Activated naive CD4-positive, alpha-beta T cell treated with anti-CD3 and anti-CD28 coated beads, Interleukin-2, amount 50 U/mL, for 24 hours (primary cell): ENCODE measurements around the gene FOXA3.

ENCODE experiments used
- H3K27ac Mint-ChIP-seq: one replicate; pipeline ENCODE4 v1.8.0; 2021; ENCODE audit warnings: mild to moderate bottlenecking, mixed read lengths
- H3K27me3 Mint-ChIP-seq: one replicate; pipeline ENCODE4 v1.8.0; 2021; ENCODE audit warnings: mixed read lengths
- H3K36me3 Mint-ChIP-seq: one replicate; pipeline ENCODE4 v1.8.0; 2021; ENCODE audit warnings: mixed read lengths
- H3K4me1 Mint-ChIP-seq: one replicate; pipeline ENCODE4 v1.8.0; 2021; ENCODE audit warnings: mixed read lengths
- H3K4me3 Mint-ChIP-seq: one replicate; pipeline ENCODE4 v1.8.0; 2021; ENCODE audit warnings: mild to moderate bottlenecking, mixed read lengths
- H3K9me3 Mint-ChIP-seq: one replicate; pipeline ENCODE4 v1.8.0; 2021; ENCODE audit warnings: mixed read lengths

The FOXA3 gene

DNA sequence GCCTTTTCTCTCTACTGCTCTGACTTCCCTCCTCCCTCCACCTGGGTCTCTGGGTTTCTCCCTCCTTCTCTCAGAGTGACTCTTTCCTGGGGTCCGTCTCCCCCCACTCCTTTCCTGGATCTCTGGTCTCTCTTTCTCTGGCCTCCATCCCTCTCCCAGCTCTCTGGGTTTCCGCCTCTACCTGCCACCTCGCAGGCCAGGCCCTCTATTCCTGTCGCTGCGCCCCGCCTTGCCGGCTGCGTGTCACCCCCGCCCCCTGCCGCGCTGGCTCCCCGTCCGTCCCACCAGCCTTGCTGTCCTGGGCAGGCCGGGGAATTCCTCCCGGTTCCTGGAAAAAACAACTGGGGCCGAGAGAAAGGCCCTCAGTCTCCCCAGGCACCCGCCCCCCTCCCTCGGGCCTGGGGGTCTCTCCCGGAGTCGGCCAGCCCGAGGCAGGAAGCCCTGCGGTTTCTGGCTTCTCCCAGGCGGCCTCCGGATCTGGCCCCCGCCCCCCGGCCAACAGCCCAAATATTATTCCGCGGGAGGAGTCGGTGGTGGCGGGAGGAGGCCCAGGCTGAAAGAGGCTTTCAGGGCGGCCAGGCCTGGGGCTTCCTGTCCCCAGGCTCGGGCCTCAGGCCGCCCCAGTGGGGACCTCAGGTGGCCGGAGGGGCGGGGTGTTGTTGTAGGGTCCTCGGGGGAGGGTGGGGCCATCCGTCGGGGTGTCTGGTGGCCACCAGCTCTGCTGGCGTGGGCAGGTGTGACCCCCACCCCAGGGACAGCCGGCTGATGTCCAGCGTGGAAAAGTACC, 12.5 kb downstream of the FOXA3 start:
- peak overlapping the region; percentile 0 for H3K27ac Mint-ChIP-seq
- H3K4me3 Mint-ChIP-seq, result peak overlapping the region; percentile 23
- H3K27me3 Mint-ChIP-seq, result peaks cover 6% of the 10 kb centered on the region
- H3K4me1 Mint-ChIP-seq, result peaks cover 13% of the 10 kb centered on the region
- H3K9me3 Mint-ChIP-seq, result no peaks in the 10 kb centered on the region
- H3K36me3 Mint-ChIP-seq, result no peaks in the 10 kb centered on the region

DNA sequence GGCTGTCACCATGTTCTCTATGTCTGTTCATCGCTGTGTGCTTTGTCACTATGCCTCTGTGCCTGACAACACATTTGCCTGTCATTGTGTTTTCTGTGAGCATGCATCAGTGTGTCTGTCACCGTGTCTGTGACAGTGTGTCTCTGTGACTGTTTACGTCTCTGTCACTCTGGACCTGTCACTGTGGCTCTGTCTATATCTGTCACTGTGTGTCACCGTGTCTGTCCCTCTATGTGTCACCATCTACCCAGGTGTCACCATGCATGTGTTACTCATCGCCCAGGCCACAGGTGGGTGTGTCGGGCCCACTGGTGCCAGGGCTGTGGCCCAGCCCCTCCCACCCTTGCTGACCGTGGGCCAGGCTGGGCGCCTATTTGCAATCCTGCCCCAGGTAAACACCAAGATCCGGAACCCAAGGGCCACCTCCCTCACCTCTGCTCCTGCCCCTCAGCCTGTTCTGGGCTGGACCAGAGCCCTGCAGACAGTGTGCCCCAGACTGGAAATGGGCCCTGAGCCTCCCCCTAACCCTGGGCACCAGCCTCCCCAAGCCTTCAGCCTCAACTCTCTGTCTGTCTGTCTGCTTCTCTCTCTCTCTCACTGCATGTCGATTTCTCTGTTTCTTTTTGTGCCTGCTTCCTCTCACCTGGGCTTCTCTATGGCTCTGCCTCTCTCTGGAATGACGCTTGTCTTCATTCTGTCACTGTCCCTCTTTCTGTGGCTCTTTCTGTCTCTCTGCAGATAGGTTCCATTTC, 14.1 kb downstream of the FOXA3 start:
- peak overlapping the region; percentile 34 for H3K4me3 Mint-ChIP-seq

DNA sequence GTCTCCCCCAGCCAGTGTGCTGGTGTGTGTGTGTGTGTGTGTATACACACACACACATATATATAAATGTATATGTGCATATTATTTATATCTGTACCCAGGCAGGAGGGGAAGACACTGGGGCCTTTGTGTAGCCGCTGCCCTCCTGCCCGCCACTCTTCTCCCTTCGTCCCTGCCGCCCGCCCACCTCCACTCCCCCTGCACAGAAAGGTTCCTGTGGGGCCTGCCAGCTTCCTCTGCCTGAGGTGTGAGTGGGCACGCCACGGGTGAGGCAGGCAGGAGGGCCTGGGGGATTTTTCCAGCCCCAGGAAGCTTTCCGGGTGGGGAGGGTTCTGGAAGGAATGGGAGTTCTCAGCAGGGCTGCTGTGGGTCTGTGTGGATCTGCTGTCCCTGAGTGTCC, 14.9 kb downstream of the FOXA3 start:
- no peak overlapping the region for H3K27ac Mint-ChIP-seq

More for the DNA sequence above, 14.1 kb downstream of the FOXA3 start:
- peaks cover 22% of the 10 kb centered on the region for H3K4me1 Mint-ChIP-seq
- no peaks in the 10 kb centered on the region for H3K9me3 Mint-ChIP-seq
- no peak overlapping the region for H3K27ac Mint-ChIP-seq
- H3K27me3 Mint-ChIP-seq, result peaks cover 6% of the 10 kb centered on the region
- H3K36me3 Mint-ChIP-seq, result peaks cover under 1% of the 10 kb centered on the region

DNA sequence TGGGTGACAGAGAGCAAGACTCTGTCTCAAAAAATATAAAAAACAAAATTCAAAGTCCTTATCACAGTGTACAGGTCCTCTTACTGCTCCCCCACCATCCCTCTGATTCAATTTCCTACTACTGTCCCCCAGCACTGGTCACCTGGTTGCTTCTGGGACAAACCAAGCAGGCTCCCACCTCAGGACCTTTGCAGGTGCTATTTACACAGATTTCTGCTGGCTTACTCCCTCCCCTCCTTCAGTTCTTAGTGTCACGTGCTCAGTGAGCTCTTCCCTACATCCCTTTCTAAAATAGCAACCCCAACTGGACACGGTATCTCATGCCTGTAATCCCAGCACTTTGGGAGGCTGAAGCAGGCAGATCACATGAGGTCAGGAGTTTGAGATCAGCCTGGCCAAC, 15.8 kb downstream of the FOXA3 start:
- Mint-ChIP-seq H3K27me3 (peaks cover 3% of the 10 kb centered on the region), H3K4me3 (no peak overlapping the region), H3K27ac (peak overlapping the region; percentile 71), H3K9me3 (no peaks in the 10 kb centered on the region), H3K36me3 (peaks cover 2% of the 10 kb centered on the region), H3K4me1 (peaks cover 29% of the 10 kb centered on the region)

More for the DNA sequence above, 14.9 kb downstream of the FOXA3 start:
- H3K4me1 Mint-ChIP-seq, result peaks cover 29% of the 10 kb centered on the region
- H3K9me3 Mint-ChIP-seq, result no peaks in the 10 kb centered on the region
- peaks cover 6% of the 10 kb centered on the region for H3K27me3 Mint-ChIP-seq
- no peak overlapping the region for H3K4me3 Mint-ChIP-seq
- peaks cover 2% of the 10 kb centered on the region for H3K36me3 Mint-ChIP-seq

DNA sequence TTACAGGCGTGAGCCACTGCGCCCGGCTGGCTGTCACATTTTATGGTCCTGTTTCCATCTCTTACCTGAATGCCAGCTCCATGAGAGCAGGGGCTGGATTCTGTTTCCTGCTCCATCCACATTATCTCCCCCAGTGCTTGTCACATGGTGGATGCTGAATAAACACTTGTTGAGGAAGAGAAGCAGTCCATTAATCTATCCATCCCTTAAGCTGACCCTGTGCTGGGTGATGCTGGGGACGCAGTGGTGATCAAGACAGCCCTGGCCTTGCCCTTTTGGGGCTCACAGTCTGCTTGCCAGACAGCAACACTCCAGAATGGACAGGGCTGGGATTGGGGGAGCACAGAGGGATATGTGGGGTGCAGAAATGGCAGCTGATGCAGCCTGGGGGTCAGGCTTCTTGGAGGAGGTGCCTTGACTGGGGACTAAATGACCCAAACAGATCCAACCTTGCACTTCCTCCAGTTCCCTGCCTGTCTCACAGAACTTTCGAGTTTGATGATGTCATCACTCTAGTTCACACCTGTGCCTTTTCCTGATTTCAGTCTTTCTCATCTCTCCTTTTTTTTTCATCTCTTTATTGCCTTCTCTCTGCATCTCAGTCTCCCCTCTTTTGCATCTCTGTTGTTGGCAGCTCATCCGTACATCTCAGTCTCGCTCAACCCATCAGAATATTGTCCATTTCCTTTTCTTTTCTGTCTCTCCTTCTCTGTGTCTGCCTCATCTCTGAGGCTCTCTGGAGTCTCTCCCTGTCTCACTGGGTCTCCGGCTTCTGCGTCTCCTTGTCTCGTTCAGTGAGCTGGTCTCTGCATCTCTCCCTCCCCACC, 17.2 kb downstream of the FOXA3 start:
- Mint-ChIP-seq H3K4me1 (peaks cover 25% of the 10 kb centered on the region), H3K36me3 (peaks cover 2% of the 10 kb centered on the region), H3K9me3 (no peaks in the 10 kb centered on the region), H3K4me3 (no peak overlapping the region), H3K27ac (peak overlapping the region; percentile 6), H3K27me3 (no peaks in the 10 kb centered on the region)

DNA sequence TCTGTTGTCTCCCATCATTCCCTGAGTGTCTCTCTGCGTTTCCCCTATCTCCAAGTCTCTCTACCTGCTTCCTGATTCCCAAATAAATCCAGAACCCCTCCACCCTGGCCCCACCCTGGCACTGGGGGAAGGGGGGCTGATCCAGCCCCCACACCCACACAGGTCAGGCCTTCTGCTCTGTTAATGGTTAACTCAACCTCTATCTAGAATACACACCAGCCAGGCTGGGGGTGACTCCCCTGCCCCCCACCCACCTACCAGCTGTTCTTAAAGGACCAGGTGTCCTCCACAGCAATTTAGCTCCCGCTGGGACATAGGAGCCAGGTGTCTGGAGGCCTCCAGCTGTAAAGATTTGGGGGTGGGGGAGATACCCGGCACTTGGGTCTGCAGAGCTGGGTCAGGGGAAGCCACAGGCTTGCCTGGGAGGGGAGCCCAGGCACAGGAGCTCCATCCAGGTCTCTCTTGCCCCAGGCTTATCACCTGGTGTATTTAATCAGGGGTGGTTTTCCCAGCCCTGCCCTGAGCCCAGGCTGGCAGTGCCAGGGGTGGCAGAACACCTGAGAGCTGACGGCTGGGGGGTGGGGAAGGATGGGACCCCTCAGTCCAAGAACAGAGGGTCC, 17.9 kb downstream of the FOXA3 start:
- H3K9me3 Mint-ChIP-seq, result no peaks in the 10 kb centered on the region

DNA sequence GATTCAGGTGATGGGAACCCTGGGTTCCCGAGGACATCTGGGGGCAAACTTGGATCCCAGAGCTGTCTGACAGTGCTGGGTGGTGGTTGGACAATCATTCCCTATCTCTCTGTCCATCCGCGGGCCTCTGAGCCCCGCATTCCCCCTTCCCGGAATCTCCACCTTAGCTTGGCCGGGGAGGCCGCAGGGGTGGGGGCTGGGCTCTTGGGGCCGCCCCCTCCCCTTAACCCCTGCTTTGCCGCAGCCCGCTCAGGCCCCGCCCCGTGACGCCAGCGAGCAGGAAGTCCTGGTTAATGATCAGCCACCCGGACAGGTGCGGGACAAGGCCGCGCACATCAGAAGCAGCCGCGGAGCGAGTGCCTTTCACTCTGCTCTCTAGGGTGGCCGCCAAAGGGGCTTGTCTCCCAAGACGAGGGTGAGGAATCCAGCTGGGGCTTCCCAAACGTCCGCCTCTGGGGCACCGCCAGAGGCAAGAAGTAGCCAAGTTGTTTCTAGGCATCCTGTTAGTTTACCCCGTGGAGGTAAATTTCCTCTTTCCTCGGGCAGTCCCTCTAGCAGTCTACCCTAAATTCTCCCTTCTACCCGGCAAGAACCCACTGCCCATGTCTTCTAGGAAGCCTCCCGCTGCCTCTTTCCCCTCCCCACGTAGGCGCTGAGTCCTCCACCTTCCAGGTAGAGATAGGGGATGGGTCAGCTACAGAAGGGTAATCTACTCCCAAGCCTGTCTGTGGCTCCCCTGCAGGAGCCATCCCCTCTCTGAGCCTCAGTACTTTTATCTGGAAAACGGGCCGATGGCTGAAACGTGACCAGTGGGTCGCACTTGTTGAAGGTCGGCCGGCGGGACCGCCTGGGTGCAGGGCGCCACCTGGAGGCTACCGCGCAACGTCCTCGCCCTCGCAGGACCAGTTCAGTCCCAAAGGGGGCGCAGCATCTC, 18.8 kb downstream of the FOXA3 start:
- Mint-ChIP-seq H3K4me3 (peak overlapping the region; percentile 90), H3K4me1 (peaks cover 19% of the 10 kb centered on the region), H3K9me3 (no peaks in the 10 kb centered on the region), H3K27me3 (no peaks in the 10 kb centered on the region), H3K27ac (peak overlapping the region; percentile 31), H3K36me3 (peaks cover 2% of the 10 kb centered on the region)

More for the DNA sequence above, 17.9 kb downstream of the FOXA3 start:
- Mint-ChIP-seq H3K4me3 (no peak overlapping the region), H3K36me3 (peaks cover 2% of the 10 kb centered on the region), H3K27ac (no peak overlapping the region), H3K27me3 (no peaks in the 10 kb centered on the region), H3K4me1 (peaks cover 23% of the 10 kb centered on the region)

DNA sequence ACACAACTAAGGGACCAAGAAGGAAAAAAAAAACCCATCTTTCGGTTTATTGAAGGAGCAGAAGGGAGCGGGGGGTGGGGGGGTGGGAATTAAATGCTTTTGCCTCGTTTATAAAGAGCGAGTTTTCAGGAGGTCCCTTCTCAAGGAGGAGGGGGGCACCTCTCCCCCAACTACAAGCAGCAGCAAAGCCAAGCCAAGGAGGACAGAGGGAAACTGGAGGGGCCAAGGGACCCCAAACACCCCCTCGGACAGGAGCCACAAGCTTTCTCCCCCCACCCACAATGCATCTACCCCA, 19.4 kb downstream of the FOXA3 start:
- H3K27me3 Mint-ChIP-seq, result no peaks in the 10 kb centered on the region
- H3K4me3 Mint-ChIP-seq, result peak overlapping the region; percentile 90
- peaks cover 2% of the 10 kb centered on the region for H3K36me3 Mint-ChIP-seq
- peaks cover 19% of the 10 kb centered on the region for H3K4me1 Mint-ChIP-seq
- H3K9me3 Mint-ChIP-seq, result no peaks in the 10 kb centered on the region
- peak overlapping the region; percentile 31 for H3K27ac Mint-ChIP-seq

DNA sequence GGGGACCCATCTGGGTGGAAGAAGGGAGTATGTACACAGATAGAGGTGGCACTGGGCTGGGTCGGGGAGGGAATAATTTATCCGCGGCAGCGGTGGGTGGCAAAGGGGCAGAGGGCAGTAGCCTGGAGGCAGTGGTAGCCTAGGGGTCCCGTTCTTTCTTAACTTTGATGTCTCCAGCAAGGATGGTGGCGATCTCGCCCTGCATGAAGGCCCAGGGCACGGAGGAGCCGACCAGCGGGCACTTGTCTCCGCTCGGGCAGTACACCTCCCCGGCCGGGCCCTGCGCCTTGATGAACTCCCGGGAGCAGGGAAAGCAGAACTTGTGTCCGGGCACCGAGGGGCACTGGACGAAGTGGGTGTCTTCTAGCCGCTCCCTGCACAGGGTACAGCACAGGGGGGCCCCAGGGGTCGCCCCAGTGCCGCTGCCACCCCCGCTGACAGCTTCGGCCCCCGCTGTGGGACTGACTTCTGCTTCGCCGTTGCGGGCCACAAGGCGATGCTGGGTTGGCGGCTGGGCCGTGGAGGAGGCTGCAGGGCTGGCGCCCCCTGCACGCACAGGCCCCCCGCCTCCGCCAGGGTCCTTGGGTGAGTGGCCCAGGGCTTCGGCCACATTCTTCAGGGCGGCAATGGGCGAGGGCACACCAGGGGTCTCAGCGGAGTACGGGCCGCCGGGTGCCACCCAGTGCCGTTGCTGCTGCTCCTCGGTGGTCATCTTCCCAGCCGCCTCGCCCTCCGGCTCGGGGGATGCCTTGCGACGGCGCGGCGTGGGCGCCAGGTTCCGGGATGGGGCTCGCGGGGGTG, 20.0 kb downstream of the FOXA3 start:
- peak overlapping the region; percentile 90 for H3K4me3 Mint-ChIP-seq
- no peaks in the 10 kb centered on the region for H3K27me3 Mint-ChIP-seq
- H3K36me3 Mint-ChIP-seq, result peaks cover 2% of the 10 kb centered on the region
- H3K27ac Mint-ChIP-seq, result no peak overlapping the region
- H3K4me1 Mint-ChIP-seq, result peaks cover 19% of the 10 kb centered on the region
- H3K9me3 Mint-ChIP-seq, result no peaks in the 10 kb centered on the region

DNA sequence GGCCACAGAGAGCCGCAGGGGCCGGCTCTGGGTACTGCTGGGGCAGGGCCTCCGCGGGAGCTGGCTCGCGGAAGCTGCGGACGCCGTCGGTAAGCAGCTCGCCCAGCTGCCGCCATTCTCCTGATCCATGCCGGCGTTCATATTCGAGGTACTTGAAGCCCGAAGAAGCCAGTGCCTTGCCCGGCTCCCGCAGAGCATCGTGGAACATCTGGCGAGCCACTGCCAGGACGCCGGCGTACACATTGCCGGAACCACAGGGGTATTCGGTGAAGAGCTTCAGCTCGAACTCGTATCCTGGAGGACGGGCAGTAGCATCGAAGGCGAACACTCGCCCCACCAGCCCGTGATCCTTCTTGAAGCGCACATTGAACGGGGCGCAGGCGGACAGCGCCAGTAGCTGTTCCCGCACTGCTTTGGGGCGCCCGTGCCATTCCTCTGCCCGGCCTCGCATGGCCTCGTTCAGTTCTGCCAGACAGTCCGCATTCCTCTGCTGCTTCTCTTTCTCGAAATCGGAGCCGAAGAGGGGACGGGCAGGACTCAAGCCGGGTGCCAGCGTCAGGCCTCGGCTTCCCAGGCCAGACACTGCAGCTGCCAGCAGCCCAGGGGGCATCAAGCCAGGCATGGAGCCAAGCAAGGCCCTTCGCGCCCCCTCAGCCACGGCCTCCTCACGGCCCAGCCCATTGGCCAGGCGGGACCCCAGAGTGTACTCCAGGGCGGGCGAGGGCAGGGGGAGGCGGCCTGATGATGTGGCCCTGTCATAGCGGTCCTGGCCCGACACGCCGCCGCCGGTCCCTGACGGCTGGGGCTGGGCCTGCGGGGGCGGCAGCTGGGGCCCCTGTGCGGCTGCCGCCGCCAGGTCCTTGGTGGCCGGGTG, 20.8 kb downstream of the FOXA3 start:
- H3K4me1 Mint-ChIP-seq, result peaks cover 19% of the 10 kb centered on the region

DNA sequence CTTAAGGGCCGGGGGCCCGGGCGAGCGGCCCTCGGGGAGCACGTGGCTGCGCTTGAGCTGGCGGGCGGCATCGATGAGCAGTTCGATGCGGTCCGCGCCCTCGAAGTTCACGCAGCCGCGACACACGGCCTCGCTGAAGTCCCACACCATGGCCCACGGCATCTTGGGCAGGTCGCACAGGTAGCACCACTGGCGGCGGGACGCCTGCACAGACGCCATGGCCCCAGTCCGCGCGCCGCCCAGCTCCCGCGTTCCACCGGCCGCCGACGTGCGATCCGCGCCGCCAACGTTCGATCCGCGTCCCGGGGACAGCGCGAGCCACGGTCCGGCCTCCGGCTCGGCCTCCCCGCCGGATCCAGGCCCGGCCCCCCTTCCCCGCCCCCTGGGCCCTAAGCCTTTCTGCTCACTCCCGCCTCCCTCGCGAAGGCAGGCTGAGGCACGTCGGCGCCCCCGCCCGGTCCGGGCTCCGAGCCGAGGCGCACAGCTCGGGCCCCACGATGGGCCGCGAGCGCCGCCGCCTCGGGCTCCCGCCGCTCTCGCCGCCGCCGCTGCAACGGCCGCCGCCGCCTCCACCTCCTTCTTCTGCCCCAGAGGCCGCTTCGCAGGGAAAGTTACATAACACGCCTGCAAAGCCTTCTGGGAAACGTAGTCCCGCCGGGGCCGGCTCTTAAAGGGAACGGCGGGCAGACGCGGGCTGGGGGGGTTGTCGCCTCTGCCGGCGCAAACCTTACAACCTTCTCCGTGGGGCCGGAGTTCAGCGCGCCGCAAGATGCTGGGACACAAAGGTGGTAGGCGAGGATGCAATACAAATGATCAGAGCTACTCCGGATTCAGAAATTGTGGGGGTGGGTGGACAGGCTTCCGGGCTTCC, 21.7 kb downstream of the FOXA3 start, which contains the start of gene IRF2BP1:
Gene IRF2BP1 (minus strand): TSS at position 586 of the 871 bp plus-strand sequence. CDS start 367 bp downstream, at position 219.
- no peaks in the 10 kb centered on the region for H3K9me3 Mint-ChIP-seq
- peak within 1 kb of the TSS; percentile 98 for H3K27ac Mint-ChIP-seq
- H3K4me1 Mint-ChIP-seq, result peaks cover 19% of the 10 kb centered on the region
- H3K4me3 Mint-ChIP-seq, result peak within 1 kb of the TSS; percentile 99
- H3K36me3 Mint-ChIP-seq, result peaks cover 2% of the 10 kb centered on the region
- no peaks in the 10 kb centered on the region for H3K27me3 Mint-ChIP-seq

More for the DNA sequence above, 20.8 kb downstream of the FOXA3 start:
- no peak overlapping the region for H3K27ac Mint-ChIP-seq
- H3K36me3 Mint-ChIP-seq, result peaks cover 2% of the 10 kb centered on the region
- H3K27me3 Mint-ChIP-seq, result no peaks in the 10 kb centered on the region
- H3K4me3 Mint-ChIP-seq, result peak overlapping the region; percentile 71
- no peaks in the 10 kb centered on the region for H3K9me3 Mint-ChIP-seq

DNA sequence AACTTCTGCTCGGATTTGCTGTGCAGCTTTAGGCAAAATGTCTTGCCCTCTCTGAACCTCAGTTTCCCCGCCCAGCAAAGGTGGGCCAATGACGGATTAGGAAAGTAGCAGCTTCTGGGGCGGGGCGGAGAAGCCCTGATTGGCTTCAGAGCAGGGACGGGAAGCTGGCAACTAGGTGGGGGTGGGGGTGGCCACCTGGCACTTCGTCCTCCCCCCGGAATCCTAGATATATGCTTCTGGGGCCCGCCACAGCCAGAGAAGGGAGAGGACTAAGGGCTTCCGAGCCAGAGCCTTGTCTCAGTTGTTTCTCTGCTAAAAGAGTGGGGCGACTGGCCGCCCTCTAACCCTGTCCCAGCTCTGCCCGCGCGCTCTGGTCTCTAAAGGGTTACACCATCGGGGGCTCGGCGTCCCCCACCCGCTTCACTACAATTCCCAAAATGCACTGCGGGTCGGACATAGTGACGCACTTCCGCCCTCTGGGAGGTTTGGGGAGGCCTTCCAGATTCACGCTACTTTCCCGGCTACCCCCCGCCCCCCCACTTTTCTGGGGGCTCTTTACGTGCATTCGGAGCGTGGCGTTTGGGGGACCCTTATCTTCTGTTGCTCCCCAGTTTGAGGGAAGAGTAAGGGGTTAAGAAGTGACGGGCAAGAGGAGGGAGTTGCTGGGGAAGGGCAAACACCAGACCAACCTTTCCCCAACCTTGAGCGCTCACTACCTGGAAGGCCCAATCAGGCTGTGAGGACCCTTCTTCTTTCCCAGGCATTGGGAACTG, 22.5 kb downstream of the FOXA3 start:
- Mint-ChIP-seq H3K36me3 (peaks cover 2% of the 10 kb centered on the region), H3K4me3 (peak overlapping the region; percentile 99), H3K27ac (peak overlapping the region; percentile 98), H3K4me1 (peaks cover 16% of the 10 kb centered on the region), H3K9me3 (no peaks in the 10 kb centered on the region), H3K27me3 (no peaks in the 10 kb centered on the region)
